Measurements from ENCODE around the gene MED13. TPM values are rescaled to one million over a fixed set of nuclear protein-coding genes. Genes with fewer than 3 reads are reported as not detected.
"Not testable (repeated sequence)": the region's sequence is repeated elsewhere in the genome, so short reads cannot be mapped to it uniquely, and the experiment has no call there.

The MED13 gene
- total and polyA plus RNA-seq, 7 donors, result 6.6 to 74.4 (median 45.1) TPM

- H3K27ac ChIP-seq, result peak overlapping the region; percentile 34
- ATAC-seq, result peak in 2 of 4 donors; percentile 44 to 59
These were observed 123.0 kb downstream of the MED13 start for GRCh38 chr17:61942085-61942484.

GRCh38 chr17:61928101-61928436, 137.0 kb downstream of the MED13 start:
- no peak for ATAC-seq
- Histone ChIP-seq H3K36me3 (ENCODE audit: insufficient read depth in 1 of 2, low read depth in 1 of 2) (peaks cover 2 to 26% of the 10 kb centered on the region in 2 donors), H3K27ac (peak overlapping the region; percentile 89), H3K27me3 (ENCODE audit: insufficient read depth in 3 of 3, low read length in 2 of 3) (no peaks in the 10 kb centered on the region), H3K4me3 (peak overlapping the region; percentile 89), H3K4me1 (peaks cover 14% of the 10 kb centered on the region), H3K9me3 (no peaks in the 10 kb centered on the region)
- 42 to 45% (median 43%) methylated on average over 4 of the region's 4 CpGs for WGBS, 3 donors
- TF ChIP-seq CTCF (IDR thresholded peaks at IDR 0.05), result no peak
- no peak for DNase-seq
- intact Hi-C loops (cut with DNase I), result loop anchor here (5.0 kb wide), 1 partner anchor 139 kb away; the partner anchor contains the start of gene MED13 (in 2 of the 2)

More at GRCh38 chr17:61942085-61942484, 123.0 kb downstream of the MED13 start:
- intact Hi-C loops (cut with DNase I), result loop anchor here (5.0 to 10.0 kb wide), 2 partner anchors 50 to 93 kb away; no protein-coding TSS in a partner anchor
- TF ChIP-seq CTCF (IDR thresholded peaks at IDR 0.05), result no peak
- Histone ChIP-seq H3K36me3 (ENCODE audit: insufficient read depth in 1 of 2, low read depth in 1 of 2) (peaks cover 0 to 42% of the 10 kb centered on the region in 2 donors), H3K4me3 (no peak overlapping the region), H3K9me3 (no peaks in the 10 kb centered on the region), H3K27me3 (ENCODE audit: insufficient read depth in 3 of 3, low read length in 2 of 3) (no peaks in the 10 kb centered on the region), H3K4me1 (peaks cover 5% of the 10 kb centered on the region)
- WGBS, 3 donors, result 90 to 91% (median 91%) methylated on average over 2 of the region's 2 CpGs
- no peak for DNase-seq

- H3K27me3 ChIP-seq (ENCODE audit: insufficient read depth in 3 of 3, low read length in 2 of 3), result no peaks in the 10 kb centered on the region
- intact Hi-C loops (cut with DNase I), result loop anchor here (5.0 kb wide), 1 partner anchor 140 kb away; the partner anchor contains the start of gene MED13 (in 2 of the 2)
- H3K27ac ChIP-seq, result peak within 1 kb of the TSS; percentile 89
- TF ChIP-seq CTCF (IDR thresholded peaks at IDR 0.05), result no peak
- H3K9me3 ChIP-seq, result no peaks in the 10 kb centered on the region
- peak; percentile 98 for DNase-seq
- peaks cover 2 to 32% of the 10 kb centered on the region in 2 donors for H3K36me3 ChIP-seq (ENCODE audit: insufficient read depth in 1 of 2, low read depth in 1 of 2)
- peak; percentile 96 to 98 (median 97) for ATAC-seq
- WGBS, 3 donors, result 0 to 1% (median 1%) methylated on average over 58 of the region's 58 CpGs
- H3K4me3 ChIP-seq, result peak within 1 kb of the TSS; percentile 89
- peaks cover 14% of the 10 kb centered on the region for H3K4me1 ChIP-seq
These were observed 137.6 kb downstream of the MED13 start, which contains the start of gene INTS2 for GRCh38 chr17:61927208-61928100. INTS2 (minus strand) TSS chr17:61927982; CDS start chr17:61926644, 1,338 bp downstream.

GRCh38 chr17:61926826-61927207, 138.3 kb downstream of the MED13 start:
- 11 to 17% (median 13%) methylated on average over 4 of the region's 4 CpGs for WGBS, 3 donors
- peak; percentile 5 to 69 (median 48) for ATAC-seq

GRCh38 chr17:61915162-61915561, 149.9 kb downstream of the MED13 start:
- intact Hi-C loops (cut with DNase I); ATAC-seq; H3K27me3 ChIP-seq (ENCODE audit: insufficient read depth in 3 of 3, low read length in 2 of 3); DNase-seq; H3K4me3 ChIP-seq; H3K4me1 ChIP-seq; H3K27ac ChIP-seq; H3K9me3 ChIP-seq: not testable (repeated sequence)
- H3K36me3 ChIP-seq (ENCODE audit: insufficient read depth in 1 of 2, low read depth in 1 of 2), result peaks cover 3 to 78% of the 10 kb centered on the region in 2 donors
- WGBS, 3 donors, result 96 to 97% (median 96%) methylated on average over 15 of the region's 15 CpGs

More at GRCh38 chr17:61926826-61927207, 138.3 kb downstream of the MED13 start:
- intact Hi-C loops (cut with DNase I), result loop anchor here (5.0 kb wide), 1 partner anchor 140 kb away; the partner anchor contains the start of gene MED13 (in 2 of the 2)
- H3K9me3 ChIP-seq, result no peaks in the 10 kb centered on the region
- peaks cover 2 to 39% of the 10 kb centered on the region in 2 donors for H3K36me3 ChIP-seq (ENCODE audit: insufficient read depth in 1 of 2, low read depth in 1 of 2)
- H3K4me3 ChIP-seq, result peak overlapping the region; percentile 89
- DNase-seq, result no peak
- H3K27me3 ChIP-seq (ENCODE audit: insufficient read depth in 3 of 3, low read length in 2 of 3), result no peaks in the 10 kb centered on the region
- peaks cover 14% of the 10 kb centered on the region for H3K4me1 ChIP-seq
- peak overlapping the region; percentile 89 for H3K27ac ChIP-seq
- TF ChIP-seq CTCF (IDR thresholded peaks at IDR 0.05), result no peak

Measured in psoas muscle (tissue), 8 donors.